Activated naive CD8-positive, alpha-beta T cell treated with anti-CD3 and anti-CD28 coated beads, Interleukin-2, amount 10 ng/mL, durations not matched to agents 7 days and 5 days (primary cell): Measurements from ENCODE around the gene FAM98C. TPM values are rescaled to one million over a fixed set of nuclear protein-coding genes. Genes with fewer than 3 reads are reported as not detected.

Experiments used
- ATAC-seq: fragments of 150-1000 bp; cut with Tn5 transposase; one replicate; pipeline ENCODE4 v1.10.0; 2021; ENCODE audit warnings: low read depth, moderate library complexity
- POLR2A ChIA-PET: fragments of 350-600 bp; sonication (Branson Sonifier 250); formaldehyde crosslinking; loops from one replicate; lab custom pipeline; 2021; ENCODE audit warnings: antibody characterized with exemption; lab: Charles Lee
- DNase-seq: peaks from one replicate; pipeline ENCODE4 v3.0.0; 2021
- H3K27ac Mint-ChIP-seq: one replicate; pipeline ENCODE4 v1.8.0; 2022; ENCODE audit warnings: mild to moderate bottlenecking, mixed read lengths
- H3K27me3 Mint-ChIP-seq: one replicate; pipeline ENCODE4 v1.8.0; 2022; ENCODE audit warnings: mild to moderate bottlenecking, moderate library complexity, mixed read lengths
- H3K36me3 Mint-ChIP-seq: one replicate; pipeline ENCODE4 v1.8.0; 2021; ENCODE audit warnings: mild to moderate bottlenecking, mixed read lengths
- H3K4me1 Mint-ChIP-seq: one replicate; pipeline ENCODE4 v1.8.0; 2021; ENCODE audit warnings: mixed read lengths
- H3K4me3 Mint-ChIP-seq: one replicate; pipeline ENCODE4 v1.8.0; 2022; ENCODE audit warnings: mild to moderate bottlenecking, moderate library complexity, mixed read lengths
- H3K9me3 Mint-ChIP-seq: one replicate; pipeline ENCODE4 v1.8.0; 2021; ENCODE audit warnings: mixed read lengths
- total RNA-seq, 2 experiments: library from RNA; stranded (reverse); gene quantifications; one replicate each; pipeline ENCODE4 v1.2.3, GENCODE V29; 2021

The FAM98C gene
- total RNA-seq, 2 experiments from 2014 or later: 32.5 to 37.7 TPM

- POLR2A ChIA-PET: no interaction called here
- no peaks in the 10 kb centered on the region for H3K36me3 Mint-ChIP-seq
- DNase-seq: no peak
- peaks cover 12% of the 10 kb centered on the region for H3K4me1 Mint-ChIP-seq
- ATAC-seq: no peak
- H3K4me3 Mint-ChIP-seq: no peak overlapping the region
- peaks cover 6% of the 10 kb centered on the region for H3K27me3 Mint-ChIP-seq
- H3K9me3 Mint-ChIP-seq: no peaks in the 10 kb centered on the region
- H3K27ac Mint-ChIP-seq: no peak overlapping the region
These were observed 40.6 kb downstream of the FAM98C start for GRCh38 chr19:38443458-38443999.

- no peak for DNase-seq
- Mint-ChIP-seq H3K27ac (no peak overlapping the region), H3K4me1 (peaks cover 12% of the 10 kb centered on the region), H3K4me3 (no peak overlapping the region), H3K36me3 (no peaks in the 10 kb centered on the region), H3K27me3 (peaks cover 6% of the 10 kb centered on the region), H3K9me3 (no peaks in the 10 kb centered on the region)
- no peak for ATAC-seq
- POLR2A ChIA-PET: no interaction called here
These were observed 41.1 kb downstream of the FAM98C start for GRCh38 chr19:38444026-38444425.

GRCh38 chr19:38445362-38445761, 42.5 kb downstream of the FAM98C start:
- peaks cover 12% of the 10 kb centered on the region for H3K4me1 Mint-ChIP-seq
- no peak overlapping the region for H3K27ac Mint-ChIP-seq

GRCh38 chr19:38448225-38448624, 45.3 kb downstream of the FAM98C start:
- H3K9me3 Mint-ChIP-seq: no peaks in the 10 kb centered on the region
- no peak for ATAC-seq
- no peaks in the 10 kb centered on the region for H3K36me3 Mint-ChIP-seq
- POLR2A ChIA-PET: no interaction called here
- no peak overlapping the region for H3K27ac Mint-ChIP-seq
- H3K4me3 Mint-ChIP-seq: no peak overlapping the region
- no peak for DNase-seq
- peaks cover 6% of the 10 kb centered on the region for H3K27me3 Mint-ChIP-seq
- peaks cover 8% of the 10 kb centered on the region for H3K4me1 Mint-ChIP-seq

More at GRCh38 chr19:38445362-38445761, 42.5 kb downstream of the FAM98C start:
- Mint-ChIP-seq H3K4me3 (no peak overlapping the region), H3K9me3 (no peaks in the 10 kb centered on the region), H3K36me3 (no peaks in the 10 kb centered on the region), H3K27me3 (peaks cover 6% of the 10 kb centered on the region)
- DNase-seq (no peak), ATAC-seq (no peak)
- POLR2A ChIA-PET: no interaction called here

- no peaks in the 10 kb centered on the region for H3K9me3 Mint-ChIP-seq
- peaks cover 8% of the 10 kb centered on the region for H3K4me1 Mint-ChIP-seq
- no peak overlapping the region for H3K4me3 Mint-ChIP-seq
- H3K36me3 Mint-ChIP-seq: no peaks in the 10 kb centered on the region
- no peak for ATAC-seq
- no peak overlapping the region for H3K27ac Mint-ChIP-seq
- no peak for DNase-seq
- peaks cover 4% of the 10 kb centered on the region for H3K27me3 Mint-ChIP-seq
- POLR2A ChIA-PET: no interaction called here
These were observed 46.6 kb downstream of the FAM98C start for GRCh38 chr19:38449518-38449917.

GRCh38 chr19:38451036-38451435, 48.1 kb downstream of the FAM98C start:
- H3K27ac Mint-ChIP-seq: no peak overlapping the region
- DNase-seq (no peak), ATAC-seq (no peak)
- H3K27me3 Mint-ChIP-seq: no peaks in the 10 kb centered on the region
- POLR2A ChIA-PET: interaction anchor here (0.7 kb wide), 1 partner anchor 398 kb away, joined by 3 read pairs; no protein-coding TSS in a partner anchor
- peaks cover 2% of the 10 kb centered on the region for H3K4me1 Mint-ChIP-seq
- H3K9me3 Mint-ChIP-seq: no peaks in the 10 kb centered on the region
- no peak overlapping the region for H3K4me3 Mint-ChIP-seq
- no peaks in the 10 kb centered on the region for H3K36me3 Mint-ChIP-seq

GRCh38 chr19:38451629-38452028, 48.7 kb downstream of the FAM98C start:
- DNase-seq: no peak
- Mint-ChIP-seq H3K27me3 (no peaks in the 10 kb centered on the region), H3K4me1 (peaks cover 1% of the 10 kb centered on the region), H3K27ac (no peak overlapping the region), H3K9me3 (no peaks in the 10 kb centered on the region), H3K4me3 (no peak overlapping the region), H3K36me3 (no peaks in the 10 kb centered on the region)
- POLR2A ChIA-PET: no interaction called here
- no peak for ATAC-seq

GRCh38 chr19:38452430-38453366, 49.8 kb downstream of the FAM98C start:
- POLR2A ChIA-PET: no interaction called here

GRCh38 chr19:38453596-38453995, 50.7 kb downstream of the FAM98C start:
- no peaks in the 10 kb centered on the region for H3K36me3 Mint-ChIP-seq
- ATAC-seq: no peak
- POLR2A ChIA-PET: no interaction called here
- no peak for DNase-seq
- no peaks in the 10 kb centered on the region for H3K4me1 Mint-ChIP-seq
- no peak overlapping the region for H3K27ac Mint-ChIP-seq
- no peak overlapping the region for H3K4me3 Mint-ChIP-seq
- no peaks in the 10 kb centered on the region for H3K9me3 Mint-ChIP-seq
- H3K27me3 Mint-ChIP-seq: peaks cover 4% of the 10 kb centered on the region

More at GRCh38 chr19:38452430-38453366, 49.8 kb downstream of the FAM98C start:
- Mint-ChIP-seq H3K27me3 (peaks cover 2% of the 10 kb centered on the region), H3K36me3 (no peaks in the 10 kb centered on the region), H3K4me1 (peaks cover 1% of the 10 kb centered on the region), H3K27ac (no peak overlapping the region), H3K9me3 (no peaks in the 10 kb centered on the region), H3K4me3 (no peak overlapping the region)
- no peak for ATAC-seq
- DNase-seq: no peak

- Mint-ChIP-seq H3K36me3 (no peaks in the 10 kb centered on the region), H3K27me3 (peaks cover 4% of the 10 kb centered on the region), H3K27ac (no peak overlapping the region), H3K4me1 (no peaks in the 10 kb centered on the region), H3K4me3 (no peak overlapping the region), H3K9me3 (no peaks in the 10 kb centered on the region)
- no peak for DNase-seq
- no peak for ATAC-seq
- POLR2A ChIA-PET: no interaction called here
These were observed 52.1 kb downstream of the FAM98C start for GRCh38 chr19:38455031-38455430.

GRCh38 chr19:38457202-38457601, 54.3 kb downstream of the FAM98C start:
- DNase-seq: no peak
- Mint-ChIP-seq H3K27ac (no peak overlapping the region), H3K27me3 (peaks cover 4% of the 10 kb centered on the region), H3K4me1 (no peaks in the 10 kb centered on the region), H3K9me3 (no peaks in the 10 kb centered on the region), H3K4me3 (no peak overlapping the region), H3K36me3 (no peaks in the 10 kb centered on the region)
- POLR2A ChIA-PET: no interaction called here
- ATAC-seq: no peak

GRCh38 chr19:38457690-38458405, 55.0 kb downstream of the FAM98C start:
- Mint-ChIP-seq H3K9me3 (no peaks in the 10 kb centered on the region), H3K27me3 (peaks cover 4% of the 10 kb centered on the region), H3K36me3 (no peaks in the 10 kb centered on the region), H3K4me1 (no peaks in the 10 kb centered on the region), H3K27ac (no peak overlapping the region), H3K4me3 (no peak overlapping the region)
- POLR2A ChIA-PET: no interaction called here
- no peak for DNase-seq
- no peak for ATAC-seq
